Transverse colon (tissue), 4 donors: Measurements from ENCODE around the gene DRC7.

ENCODE experiments used
- CTCF ChIP-seq, 5 experiments: fragments of 200-600 bp in 3 of 5; fragments of 450-650 bp in 2 of 5; sonication (generic) in 3 of 5; IDR thresholded peaks; 1 replicate in 2 of 5; 2 replicates in 3 of 5; pipeline ENCODE4 v1.5.1; 2016 to 2017; ENCODE audit warnings: antibody characterized with exemption in 5 of 5, inconsistent platforms in 3 of 5, mild to moderate bottlenecking in 2 of 5, moderate library complexity in 1 of 5
- POLR2A ChIP-seq: fragments of 450-650 bp; IDR thresholded peaks from one replicate; pipeline ENCODE4 v1.6.1; 2016; ENCODE audit warnings: antibody characterized with exemption, mild to moderate bottlenecking, moderate library complexity
- POLR2AphosphoS5 ChIP-seq, 3 donors: sonication (generic); formaldehyde crosslinking; IDR thresholded peaks; one replicate each; pipeline ENCODE4 v1.6.1; 2016; ENCODE audit warnings: antibody characterized with exemption in 3 of 3

DNA sequence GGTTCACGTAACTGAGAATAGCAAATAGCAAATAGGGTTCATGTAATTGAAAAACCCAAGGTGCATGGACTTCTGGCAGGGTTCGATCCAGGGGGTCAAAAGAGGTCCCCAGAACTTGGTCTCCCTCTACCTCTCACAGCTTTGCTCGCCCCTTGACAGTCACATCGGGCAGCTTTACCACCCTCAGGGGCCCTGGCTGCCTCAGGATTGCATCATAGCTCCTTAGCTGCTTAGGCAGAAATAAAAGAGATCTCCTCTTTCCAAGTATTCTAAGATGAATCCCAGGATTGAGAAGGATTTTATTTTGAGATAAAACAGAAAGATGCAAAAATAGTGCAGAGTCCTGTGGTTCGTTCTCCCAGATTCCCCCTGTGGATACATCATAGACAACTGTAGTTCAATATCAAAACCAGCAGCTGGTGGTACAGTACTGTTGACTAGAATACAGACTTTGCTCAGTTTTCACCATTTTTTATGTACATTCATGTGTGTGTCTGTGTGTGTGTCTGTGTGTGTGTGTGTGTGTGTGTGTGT, 13.7 kb upstream of the DRC7 start:
- TF ChIP-seq POLR2AphosphoS5 (IDR thresholded peaks at IDR 0.05) (no peak), CTCF (IDR thresholded peaks at IDR 0.05) (no peak), POLR2A (no peak)
